ENCODE data around the gene ABLIM1.

The ABLIM1 gene

DNA sequence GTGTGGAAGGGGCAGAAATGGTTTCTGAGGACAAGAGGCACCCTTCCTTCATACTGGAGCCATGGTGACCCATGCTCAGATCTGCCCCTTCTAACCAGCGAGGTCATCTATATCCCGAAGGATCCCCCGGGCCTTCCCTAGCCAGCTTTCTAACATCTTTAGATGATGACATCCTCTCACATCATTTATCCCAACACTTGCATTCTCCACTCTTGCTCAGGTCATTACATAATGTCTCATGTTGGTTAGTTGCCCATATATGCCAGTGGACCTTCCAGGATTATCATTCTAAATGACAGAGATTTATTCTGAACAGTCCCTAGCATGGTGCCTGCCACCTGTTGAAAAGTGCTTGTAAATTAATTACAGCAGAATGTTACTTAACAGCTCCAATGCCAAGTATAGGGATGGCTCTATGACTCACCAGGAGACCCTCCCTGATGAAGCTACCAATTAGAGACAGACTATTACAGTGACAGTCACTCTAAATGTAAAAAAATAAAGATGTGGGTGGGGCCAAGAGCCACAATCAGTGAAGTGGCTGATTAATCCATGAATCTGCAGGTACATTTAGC is 22.6 kb upstream of the ABLIM1 start:
- DNase-seq (ENCODE audit: low read depth): no peak

DNA sequence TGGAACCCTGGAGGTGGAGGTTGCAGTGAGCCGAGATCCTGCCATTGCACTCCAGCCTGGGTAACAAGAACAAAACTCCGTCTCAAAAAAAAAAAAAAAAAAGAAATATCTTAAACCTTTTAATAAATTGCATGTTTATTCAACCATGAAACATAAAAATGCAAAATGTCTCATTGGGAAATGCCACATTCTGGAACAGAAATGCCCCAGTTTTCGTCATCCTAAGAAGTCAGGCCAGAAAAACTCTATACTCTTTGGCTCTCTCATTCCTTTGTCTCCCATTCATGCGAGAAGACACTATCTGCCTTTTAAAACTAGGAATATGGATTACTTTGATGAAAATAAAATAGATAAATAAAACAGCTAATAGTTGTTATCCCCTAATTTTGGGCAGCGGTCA is 21.5 kb upstream of the ABLIM1 start:
- no peak for DNase-seq (ENCODE audit: low read depth)

DNA sequence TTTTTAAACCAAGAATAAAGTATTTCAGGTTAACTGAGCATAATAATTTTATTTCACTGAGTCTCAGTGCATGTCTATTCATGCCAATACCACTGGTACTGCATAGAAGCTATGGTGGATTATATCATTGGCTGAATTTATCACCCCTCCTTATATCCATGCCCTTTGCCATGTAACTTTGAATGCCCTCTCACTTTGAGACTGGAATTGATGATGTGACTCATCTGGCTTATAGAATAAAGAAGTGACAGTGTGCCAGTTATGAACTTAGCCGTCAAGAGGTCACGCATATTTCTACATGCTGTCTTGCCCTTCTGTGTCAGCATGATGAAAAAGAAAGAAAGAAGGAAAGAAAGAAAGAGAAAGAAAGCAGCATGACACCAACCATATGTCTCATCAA is 20.7 kb upstream of the ABLIM1 start:
- no peak for DNase-seq (ENCODE audit: low read depth)

DNA sequence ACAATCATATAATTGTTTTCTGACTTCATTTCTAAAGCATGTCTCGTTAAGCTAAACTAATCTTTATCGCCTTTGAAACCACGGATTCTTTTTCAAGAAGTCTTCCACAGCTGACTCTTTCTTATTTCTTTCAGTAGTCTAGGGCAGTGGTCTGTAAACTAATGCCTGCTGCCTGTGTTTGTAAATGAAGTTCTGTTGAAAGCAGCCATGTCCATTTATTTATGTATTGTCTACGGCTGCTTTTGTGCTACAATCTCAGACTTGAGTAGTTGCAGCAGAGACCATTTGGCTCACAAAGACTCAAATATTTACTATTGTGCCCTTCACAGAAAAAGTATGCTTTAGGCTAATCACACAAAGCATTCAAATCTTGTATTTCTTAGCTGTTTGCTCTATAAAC is 20.3 kb upstream of the ABLIM1 start:
- DNase-seq (ENCODE audit: low read depth): no peak

DNA sequence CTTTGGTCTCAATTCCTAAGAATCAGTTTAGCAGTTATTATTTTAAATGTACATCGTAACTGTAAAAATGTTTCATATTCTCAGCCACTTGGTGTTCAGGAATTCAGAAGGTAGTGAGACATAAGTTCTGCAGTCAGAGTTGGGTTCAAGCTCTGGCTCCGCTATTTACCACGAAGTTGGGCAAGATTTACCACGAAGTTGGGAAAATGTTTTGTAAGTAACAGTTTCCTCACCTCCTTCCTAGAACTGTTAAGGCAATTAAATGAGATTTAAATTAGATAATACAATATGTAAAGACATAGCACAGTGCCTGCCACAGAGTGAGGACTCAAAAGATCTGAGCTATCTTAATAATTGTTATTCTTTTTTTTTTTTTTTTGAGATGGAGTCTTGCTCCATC is 16.3 kb upstream of the ABLIM1 start:
- no peak for DNase-seq (ENCODE audit: low read depth)

DNA sequence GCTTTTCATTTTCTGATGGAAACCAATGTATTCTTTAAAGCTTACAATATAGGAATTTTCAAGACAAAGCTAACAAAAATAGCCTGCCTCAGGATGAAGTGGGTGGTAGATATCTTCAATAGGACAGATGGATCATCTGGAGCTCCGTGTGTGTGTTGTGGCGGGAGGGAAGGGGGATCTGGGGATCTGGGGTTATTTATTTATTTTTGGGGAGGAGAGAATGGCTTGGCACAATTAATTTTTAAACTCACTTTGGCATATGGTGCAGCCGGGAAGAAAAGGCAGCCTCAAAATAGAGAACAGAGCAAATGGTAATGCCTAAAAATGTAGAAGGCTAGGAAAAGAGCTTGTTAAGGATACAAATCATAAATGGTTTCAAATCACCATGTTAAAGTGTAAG is 11.6 kb upstream of the ABLIM1 start:
- DNase-seq (ENCODE audit: low read depth): no peak

DNA sequence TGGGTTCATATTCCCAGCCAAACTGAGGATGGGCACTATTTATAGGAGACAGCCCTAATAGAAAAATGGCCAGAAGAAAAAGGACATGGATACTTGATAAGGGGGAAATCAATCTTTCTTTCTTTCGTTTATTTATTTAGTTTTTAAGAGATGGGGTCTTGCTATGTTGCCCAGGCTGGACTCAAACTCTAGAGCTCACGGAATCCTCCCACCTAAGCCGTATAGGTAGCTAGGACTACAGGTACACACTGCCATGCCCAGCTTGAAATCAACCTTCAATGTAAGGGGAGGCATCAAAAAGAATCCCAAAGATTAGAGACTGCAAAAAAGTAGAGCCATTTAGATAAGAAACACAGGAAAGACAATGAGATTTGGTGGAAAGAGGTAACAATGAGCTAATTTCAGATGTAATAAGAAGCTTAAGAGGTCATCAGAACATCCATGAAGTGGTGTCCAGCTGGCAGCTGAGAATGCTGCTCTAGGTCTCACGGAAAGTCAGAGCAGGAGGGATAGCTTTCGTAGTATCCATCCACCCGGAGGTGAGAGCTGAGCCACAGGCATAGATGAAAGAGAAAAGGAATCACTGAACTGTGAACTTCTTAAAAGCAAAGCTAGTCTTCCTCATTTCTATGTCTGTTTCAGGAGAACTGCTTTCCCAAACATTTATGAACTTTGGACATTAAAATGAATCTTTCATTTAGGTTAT is 10.5 kb upstream of the ABLIM1 start:
- no peak for DNase-seq (ENCODE audit: low read depth)

DNA sequence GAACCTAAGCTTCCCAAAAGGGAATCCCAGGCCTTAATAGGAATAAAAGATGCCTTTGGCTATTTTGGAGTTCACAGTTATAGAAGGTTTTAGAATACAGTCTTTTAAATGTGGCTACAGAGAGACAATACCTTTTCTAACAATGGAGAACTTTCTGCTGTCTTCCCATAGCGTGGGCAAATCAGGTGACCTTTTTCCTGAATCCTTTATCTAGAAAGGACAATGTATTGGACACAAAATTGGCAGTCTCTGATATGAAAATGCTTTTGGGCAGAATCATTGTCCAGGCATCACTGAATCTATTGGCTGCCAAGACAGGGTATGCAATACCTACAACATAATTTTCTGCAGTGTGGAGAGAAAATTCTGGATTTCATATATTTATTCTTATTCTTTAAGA is 7.8 kb upstream of the ABLIM1 start:
- no peak for DNase-seq (ENCODE audit: low read depth)

DNA sequence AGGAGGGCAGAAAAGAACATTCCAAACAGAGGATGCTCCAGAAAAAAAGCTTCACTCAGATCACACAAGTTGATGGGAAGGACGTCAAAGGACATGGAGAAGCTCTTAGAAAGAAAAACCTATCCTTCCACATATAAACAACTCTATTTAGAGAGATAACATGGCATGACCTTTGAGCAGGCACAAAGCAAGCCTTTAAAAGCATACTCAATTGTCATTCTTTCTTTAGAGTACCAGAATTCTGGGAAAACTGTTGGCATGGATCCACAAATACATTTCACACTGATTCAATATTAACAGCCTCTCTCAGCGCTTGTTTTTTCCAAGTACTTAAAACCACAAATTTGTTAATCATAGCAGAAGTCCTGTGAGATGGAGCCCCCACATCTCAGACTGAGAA is 7.3 kb upstream of the ABLIM1 start:
- DNase-seq (ENCODE audit: low read depth): no peak

DNA sequence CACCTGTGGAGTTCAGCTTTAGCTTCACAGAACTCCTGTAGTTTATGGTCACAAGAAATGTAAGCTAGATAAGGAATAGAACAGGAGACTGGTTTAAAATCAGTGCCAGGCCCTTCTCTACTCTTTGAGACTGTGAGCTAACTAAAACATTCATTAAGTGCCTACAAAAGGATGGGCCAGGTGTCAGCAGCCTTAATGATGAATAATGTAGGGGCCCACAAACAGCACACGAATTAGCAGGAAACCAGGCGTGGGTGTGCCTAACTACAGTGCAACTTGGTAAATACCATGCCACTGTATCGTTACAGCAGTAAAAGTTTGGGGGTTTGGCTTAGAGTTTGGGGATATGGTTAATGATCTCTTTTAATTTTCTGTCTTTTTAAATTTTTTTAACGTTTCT is 6.1 kb upstream of the ABLIM1 start:
- DNase-seq (ENCODE audit: low read depth): no peak

DNA sequence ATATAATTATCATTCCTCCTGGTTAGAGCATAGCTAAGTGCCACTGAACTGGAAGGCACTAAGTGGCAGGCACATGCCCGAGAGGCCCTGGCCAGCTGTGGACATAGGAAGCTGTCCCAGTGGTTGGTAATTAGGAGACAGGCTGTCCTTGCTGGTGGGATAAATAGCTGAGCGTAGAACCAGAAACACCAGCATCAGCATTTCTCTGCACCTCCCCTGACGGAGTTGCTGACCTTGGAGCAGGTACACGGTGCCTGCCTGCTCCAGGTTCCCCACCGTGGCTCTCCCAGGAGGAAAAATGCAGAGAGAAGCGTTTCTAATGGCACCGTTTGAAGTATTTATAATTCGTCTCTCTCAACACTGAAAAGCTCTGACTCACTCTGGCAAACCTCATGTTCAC is 5.6 kb upstream of the ABLIM1 start:
- DNase-seq (ENCODE audit: low read depth): no peak

DNA sequence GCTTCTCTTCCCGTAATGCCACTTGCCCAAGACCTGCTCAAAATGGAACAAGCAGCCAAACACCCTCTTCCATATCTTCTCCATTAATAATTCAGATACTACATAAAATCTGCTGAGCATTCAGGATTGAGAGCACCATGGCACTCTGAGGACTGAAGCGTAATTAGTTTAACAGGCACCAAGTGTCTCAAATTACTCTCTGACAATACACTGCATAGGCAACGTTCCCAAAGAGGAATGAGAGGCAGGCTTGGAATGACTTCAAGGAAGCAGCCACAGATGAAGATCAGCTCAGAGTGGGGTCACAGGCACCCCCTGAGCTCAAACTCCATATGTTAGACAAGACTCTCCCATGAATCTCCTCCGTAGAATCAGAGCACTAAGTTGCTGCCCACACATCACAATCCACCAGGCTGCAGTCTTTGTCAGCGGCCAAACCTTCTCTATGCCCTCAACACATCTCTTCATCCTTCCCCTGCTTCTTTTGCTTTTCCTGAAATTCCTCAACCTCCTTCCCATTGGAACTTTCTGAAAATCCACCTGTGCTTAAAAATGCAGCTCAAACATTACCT is 4.7 kb upstream of the ABLIM1 start:
- no peak for DNase-seq (ENCODE audit: low read depth)

DNA sequence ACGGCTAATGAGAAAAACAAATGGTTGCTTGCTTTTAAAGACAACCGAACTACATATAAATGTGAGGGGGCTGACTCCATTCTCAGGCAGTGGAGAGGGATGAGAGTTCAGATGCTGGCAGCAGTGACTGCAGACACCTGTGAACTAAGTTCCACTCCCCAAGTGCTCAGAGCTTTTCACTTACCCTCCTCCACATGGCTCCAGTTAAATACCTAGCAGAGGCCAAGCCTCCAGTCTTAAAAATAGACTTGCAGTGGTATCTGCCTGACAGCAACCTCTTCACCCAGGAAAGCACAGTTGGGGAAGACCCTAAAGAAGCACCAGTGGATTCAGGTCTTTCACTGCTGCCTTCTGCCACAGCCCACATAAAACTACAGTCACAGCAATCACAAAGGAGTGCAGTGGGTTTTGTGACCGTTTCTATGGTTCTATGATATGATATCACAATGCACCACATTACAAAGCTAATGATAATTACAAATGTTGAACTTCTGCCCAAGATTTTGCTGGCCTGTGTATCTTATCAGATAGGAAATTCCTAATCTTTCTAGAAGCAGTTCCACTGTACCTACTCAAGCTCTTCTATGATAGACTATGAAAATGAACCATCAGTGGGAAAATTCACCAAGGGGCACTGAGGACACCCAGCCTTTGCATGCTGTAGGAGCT is 3.3 kb upstream of the ABLIM1 start:
- no peak for DNase-seq (ENCODE audit: low read depth)

DNA sequence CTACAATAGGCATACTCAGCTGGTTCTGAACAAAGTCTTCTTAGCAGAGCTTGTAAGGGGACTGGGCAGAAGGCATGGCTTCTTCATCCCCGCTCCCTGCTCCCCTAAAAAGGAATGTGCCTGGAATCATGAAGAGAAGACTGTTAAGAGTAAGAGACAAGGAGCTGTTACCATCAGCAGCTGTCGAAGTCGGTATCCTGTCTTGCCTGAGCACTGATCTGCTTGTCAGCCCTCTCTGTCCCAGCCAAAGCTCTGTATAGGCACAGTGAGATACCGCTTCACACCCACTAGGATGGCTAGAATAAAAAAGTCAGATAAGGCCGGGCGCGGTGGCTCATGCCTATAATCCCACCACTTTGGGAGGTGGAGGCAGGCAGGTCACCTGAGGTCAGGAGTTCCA is 2.4 kb downstream of the ABLIM1 start:
- no peak for DNase-seq (ENCODE audit: low read depth)

DNA sequence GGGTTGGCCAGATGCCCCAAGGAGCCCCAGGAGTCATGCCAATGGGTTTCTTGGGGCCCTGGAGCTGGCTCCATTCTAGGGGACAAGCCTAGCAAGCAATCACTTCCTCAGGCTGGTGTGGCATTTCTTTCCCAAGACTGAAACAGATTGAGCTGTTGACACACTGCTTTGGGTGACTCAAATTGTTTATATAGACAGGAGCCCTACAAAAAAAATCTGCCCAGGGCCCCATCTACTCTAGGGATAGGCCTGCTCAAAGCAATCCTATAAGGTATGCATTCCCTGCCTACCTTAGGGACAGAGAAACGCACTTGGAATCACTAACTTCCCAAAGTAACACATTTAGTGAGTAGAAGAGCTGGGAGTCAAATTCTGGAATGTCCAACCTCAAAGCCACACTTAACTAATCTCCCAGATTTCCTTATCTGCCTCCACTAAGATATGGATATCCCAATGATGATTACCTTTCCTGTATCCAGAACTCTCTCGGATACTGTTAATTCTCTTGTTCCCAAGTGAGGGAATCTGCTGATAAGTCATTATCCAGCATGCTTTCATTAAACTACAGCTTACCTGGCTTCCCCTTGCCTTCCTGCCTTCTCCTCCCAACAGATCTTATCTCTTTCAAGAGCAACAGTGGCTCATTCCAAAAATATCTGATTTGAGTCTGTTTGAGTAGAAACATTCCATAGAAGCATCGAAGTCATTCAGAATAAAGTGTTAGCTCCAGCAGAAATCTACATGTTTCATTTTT is 3.1 kb downstream of the ABLIM1 start:
- DNase-seq (ENCODE audit: low read depth): no peak

DNA sequence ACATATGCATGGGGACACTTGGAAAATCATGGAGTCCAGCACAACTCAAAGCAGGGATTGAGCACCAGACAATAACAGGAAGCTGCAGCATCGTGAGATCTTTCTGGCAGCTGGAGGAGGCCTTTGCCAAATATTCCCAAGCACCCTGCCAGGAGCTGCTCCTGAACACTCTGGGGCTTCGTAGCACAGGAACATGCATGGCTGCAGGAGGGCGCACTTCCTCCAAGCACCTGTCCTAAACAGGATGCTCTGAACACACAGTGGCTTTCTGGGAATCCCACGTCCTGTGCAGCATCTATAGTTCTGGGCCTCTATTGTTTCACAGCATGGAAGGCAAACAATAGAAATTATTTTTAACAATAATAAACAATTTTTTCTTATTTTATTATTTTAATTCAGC is 4.1 kb downstream of the ABLIM1 start:
- no peak for DNase-seq (ENCODE audit: low read depth)

DNA sequence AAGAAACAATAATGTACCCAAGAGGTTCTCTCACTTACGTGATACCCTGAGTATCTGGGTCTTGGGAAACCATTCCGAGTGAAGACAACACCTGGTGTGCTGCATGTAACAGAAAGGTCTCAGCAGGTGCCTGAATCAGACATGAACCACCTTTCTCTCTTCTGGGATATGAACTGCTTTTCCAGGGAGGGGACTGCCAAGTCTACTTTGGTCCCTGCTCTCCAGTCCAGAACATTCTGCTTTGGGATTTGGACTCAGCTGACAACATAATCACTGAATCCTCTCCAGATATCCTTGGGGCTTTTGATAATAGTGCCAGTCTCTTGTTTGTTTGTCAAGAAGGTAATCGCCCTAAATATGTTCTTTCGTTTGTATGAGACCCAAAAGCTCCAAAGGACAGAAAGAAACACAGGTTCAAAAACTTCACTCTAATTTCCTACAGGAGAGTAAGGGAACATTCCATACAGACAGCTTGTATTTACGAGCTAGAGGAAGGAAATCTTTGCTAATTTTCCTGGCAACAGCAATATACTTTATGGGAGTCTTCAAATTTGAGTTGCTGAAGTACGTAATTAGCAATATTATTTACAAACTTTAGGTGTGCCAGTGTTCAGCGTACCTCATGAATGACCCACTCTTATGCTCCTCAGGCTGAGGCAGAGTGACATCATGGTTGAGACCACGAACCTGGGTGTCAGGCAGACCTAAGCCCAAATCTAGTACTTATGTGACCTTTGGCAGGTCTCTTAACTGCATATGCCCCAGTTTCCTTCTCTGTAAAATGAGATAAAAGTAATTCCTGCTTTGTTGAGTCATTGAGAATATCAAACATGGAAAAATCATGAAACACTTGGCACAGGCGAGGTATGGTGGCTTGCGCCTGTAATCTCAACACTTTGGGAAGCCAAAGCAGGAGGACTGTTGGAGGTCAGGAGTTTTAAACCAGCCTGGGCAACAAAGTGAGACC is 5.4 kb downstream of the ABLIM1 start:
- DNase-seq (ENCODE audit: low read depth): no peak

DNA sequence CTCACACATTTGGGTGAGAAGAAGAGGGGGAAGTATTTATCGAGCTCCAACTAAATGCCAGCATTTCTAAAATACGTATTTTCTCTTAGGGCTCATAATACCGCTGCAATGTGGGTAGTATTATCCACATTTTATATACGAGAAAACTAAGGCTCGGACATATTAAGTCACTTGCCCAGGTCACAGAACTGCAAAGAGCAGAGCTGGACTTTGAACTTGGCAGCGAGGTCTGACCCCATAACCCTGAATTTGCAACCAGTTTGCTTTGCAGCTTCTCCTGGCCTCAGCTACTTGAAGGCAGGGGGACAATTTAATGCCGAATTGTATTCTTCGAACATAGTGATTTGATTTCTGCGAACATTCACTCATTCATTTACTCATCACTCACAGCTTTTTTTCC is 7.2 kb downstream of the ABLIM1 start:
- DNase-seq (ENCODE audit: low read depth): no peak

DNA sequence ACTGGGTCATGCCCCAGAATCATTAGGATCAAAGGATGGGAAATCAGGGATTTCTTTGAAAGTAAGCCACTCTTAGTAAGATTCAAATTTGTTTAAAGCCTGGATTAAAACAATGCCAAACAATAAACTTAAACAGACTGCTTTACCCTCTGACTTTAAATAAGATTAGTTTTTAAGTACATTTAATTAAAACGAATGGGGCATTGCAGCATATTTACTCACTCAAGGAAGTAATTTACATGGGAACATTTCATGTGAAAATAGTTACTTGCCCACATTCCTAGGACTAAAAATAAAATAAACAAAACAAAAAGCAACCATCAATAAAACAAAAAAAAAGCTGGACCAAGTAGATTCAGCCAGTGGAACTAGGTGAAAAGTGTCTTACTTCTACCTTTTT is 7.8 kb downstream of the ABLIM1 start:
- DNase-seq (ENCODE audit: low read depth): no peak

DNA sequence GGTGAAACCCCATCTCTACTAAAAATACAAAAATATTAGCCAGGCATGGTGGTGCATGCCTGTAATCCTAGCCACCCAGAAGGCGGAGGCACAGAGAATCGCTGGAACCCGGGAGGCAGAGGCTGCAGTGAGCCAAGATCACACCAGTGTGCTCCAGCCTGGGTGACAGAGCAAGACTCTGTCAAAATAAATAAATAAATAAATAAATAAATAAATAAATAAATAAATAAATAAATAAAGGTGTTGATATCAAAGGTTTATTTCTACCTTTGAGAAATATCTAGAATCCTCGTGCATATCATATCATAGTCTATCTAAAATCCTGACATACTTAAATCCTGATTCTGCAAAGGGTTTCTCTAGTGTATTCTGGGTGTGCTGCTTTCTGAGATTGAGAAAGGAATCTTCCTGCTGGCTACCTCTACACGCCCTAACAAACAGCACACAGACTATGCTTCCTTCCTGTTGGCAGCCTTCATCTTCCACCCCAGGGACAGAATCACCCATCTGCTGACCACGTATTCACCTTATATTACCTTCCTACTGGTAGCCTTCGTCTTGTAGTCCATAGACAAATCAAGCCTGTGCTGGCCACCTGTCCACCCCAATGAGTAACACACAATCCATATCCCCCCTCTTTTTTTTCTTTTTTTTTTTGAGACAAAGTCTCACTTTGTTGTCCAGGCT is 8.7 kb downstream of the ABLIM1 start:
- no peak for DNase-seq (ENCODE audit: low read depth)

DNA sequence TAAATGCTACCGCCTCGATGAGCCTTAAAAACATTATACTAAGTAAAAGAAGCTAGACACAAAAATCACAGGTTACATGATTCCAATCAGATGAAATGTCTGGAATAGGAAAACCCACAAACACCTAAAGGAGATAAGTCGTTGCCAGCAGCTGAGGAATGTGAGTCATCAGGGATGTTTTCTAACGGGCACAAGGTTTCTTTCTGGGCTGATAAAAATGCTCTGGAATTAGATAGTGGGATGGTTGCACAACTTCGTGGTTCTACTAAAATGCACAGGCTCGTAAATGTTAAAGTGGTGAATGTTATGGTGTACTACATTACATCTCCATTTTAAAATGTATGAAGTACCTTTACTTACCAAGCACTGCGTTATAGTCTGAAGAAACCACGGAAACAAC is 9.7 kb downstream of the ABLIM1 start:
- no peak for DNase-seq (ENCODE audit: low read depth)
